GM12878 (cell line): Measurements from ENCODE around the gene BTBD9. TPM values are rescaled to one million over a fixed set of nuclear protein-coding genes. Genes with fewer than 3 reads are reported as not detected.

Experiments used
- ATAC-seq: fragments of 200-7000 bp; cut with Tn5 transposase; 3 replicates; pipeline ENCODE4 v1.9.1; 2020; ENCODE audit warnings: mild to moderate bottlenecking, moderate library complexity
- BruUV-seq: library from RNA; stranded (reverse); fragments of 400-500 nt; replicated peaks from 2 replicates; lab custom pipeline; 2021; lab: Mats Ljungman, UMichigan
- CTCF ChIA-PET: fragments of 300-600 bp; sonication (Branson Sonifier 250); formaldehyde crosslinking; extraction: SDS; loops from one replicate; lab custom pipeline; 2021; ENCODE audit warnings: inconsistent platforms; lab: Yijun Ruan, JAX
- POLR2A ChIA-PET: fragments of 350-600 bp; formaldehyde crosslinking; extraction: SDS; loops from one replicate; lab custom pipeline; 2021; ENCODE audit warnings: inconsistent platforms; lab: Charles Lee
- RAD21 ChIA-PET: fragments of 300-600 bp; sonication (Branson Sonifier 250); formaldehyde crosslinking; loops from one replicate; lab custom pipeline; 2023; ENCODE audit warnings: antibody characterized with exemption; ENCODE audit not compliant: unreplicated experiment; lab: Charles Lee
- SMC1A ChIA-PET: fragments of 300-600 bp; sonication (Branson Sonifier 250); formaldehyde crosslinking; loops from one replicate; lab custom pipeline; 2023; ENCODE audit not compliant: unreplicated experiment, uncharacterized antibody; lab: Charles Lee
- DNase-seq: peaks from one replicate; pipeline ENCODE4 v3.0.0-alpha.2; 2011; ENCODE audit warnings: low read depth, low spot score
- FAIRE-seq: peaks from 3 replicates; lab custom pipeline; 2011; peaks lifted over from hg19 to GRCh38; lab: Jason Lieb, UNC
- H2AFZ ChIP-seq: 2 replicates; pipeline ENCODE4 v1.6.0; 2011; ENCODE audit warnings: low read depth, low read length, control low read depth; ENCODE audit not compliant: control insufficient read depth
- H3K27ac ChIP-seq: 2 replicates; pipeline ENCODE4 v1.5.1; 2011; ENCODE audit warnings: control low read depth; ENCODE audit not compliant: control insufficient read depth, insufficient read depth
- H3K27me3 ChIP-seq, 2 experiments: replicated peaks in 1 of 2; 2 replicates each; pipeline versions ENCODE4 v1.6.0 to v1.6.1; 2011; ENCODE audit warnings: low read length in 1 of 2; ENCODE audit not compliant: control insufficient read depth in 2 of 2, insufficient read depth in 2 of 2
- H3K36me3 ChIP-seq, 2 experiments: 2 replicates each; pipeline ENCODE4 v1.5.1; 2011; ENCODE audit warnings: low read length in 1 of 2; ENCODE audit not compliant: control insufficient read depth in 2 of 2, insufficient read depth in 2 of 2
- H3K4me1 ChIP-seq: 2 replicates; pipeline ENCODE4 v1.6.1; 2011; ENCODE audit warnings: mild to moderate bottlenecking, low read length, moderate library complexity, mixed read lengths; ENCODE audit not compliant: control insufficient read depth, insufficient read depth
- H3K4me2 ChIP-seq: 2 replicates; pipeline ENCODE4 v1.6.0; 2011; ENCODE audit warnings: control low read depth; ENCODE audit not compliant: control insufficient read depth, insufficient read depth
- H3K4me3 ChIP-seq: fragments of 200-600 bp; sonication (generic); 2 replicates; pipeline ENCODE4 v1.5.1; 2016
- H3K79me2 ChIP-seq: 2 replicates; pipeline ENCODE4 v1.6.0; 2011; ENCODE audit warnings: low read length; ENCODE audit not compliant: control insufficient read depth, insufficient read depth
- H3K9ac ChIP-seq: 2 replicates; pipeline ENCODE4 v1.8.0; 2011; ENCODE audit warnings: low read length, control low read depth, mixed read lengths; ENCODE audit not compliant: control insufficient read depth, insufficient read depth
- H3K9me3 ChIP-seq: replicated peaks from 3 replicates; pipeline ENCODE4 v1.5.1; 2011; ENCODE audit warnings: mild to moderate bottlenecking, low read length; ENCODE audit not compliant: control insufficient read depth, insufficient read depth
- H4K20me1 ChIP-seq: 2 replicates; pipeline ENCODE4 v1.6.0; 2011; ENCODE audit not compliant: control insufficient read depth, insufficient read depth
- CREB1 ChIP-seq: IDR thresholded peaks from 2 replicates; pipeline ENCODE4 v1.6.1; 2012; ENCODE audit warnings: low read depth, mild to moderate bottlenecking, inconsistent platforms
- IKZF2 ChIP-seq, 2 experiments: fragments of 450-650 bp; IDR thresholded peaks; 2 replicates each; pipeline ENCODE4 v1.6.1; 2017; ENCODE audit warnings: mild to moderate bottlenecking in 2 of 2, moderate library complexity in 2 of 2
- JUNB ChIP-seq: IDR thresholded peaks from 2 replicates; pipeline ENCODE4 v1.6.1; 2016; ENCODE audit warnings: antibody characterized with exemption, mild to moderate bottlenecking
- MEF2A ChIP-seq: IDR thresholded peaks from 2 replicates; pipeline ENCODE4 v1.6.1; 2011; ENCODE audit warnings: low read depth, mild to moderate bottlenecking, low read length, moderate library complexity; ENCODE audit not compliant: insufficient read depth
- NFYA ChIP-seq: IDR thresholded peaks from 2 replicates; pipeline ENCODE4 v1.6.1; 2011; ENCODE audit warnings: low read depth, mild to moderate bottlenecking, low read length, improper control_type of control experiment, borderline replicate concordance
- POLR2A ChIP-seq: IDR thresholded peaks from 2 replicates; pipeline ENCODE4 v1.6.1; 2011; ENCODE audit warnings: low read depth, mild to moderate bottlenecking, low read length
- RAD51 ChIP-seq: fragments of 450-650 bp; IDR thresholded peaks from 2 replicates; pipeline ENCODE4 v1.6.1; 2016; ENCODE audit warnings: moderate library complexity, mild to moderate bottlenecking, inconsistent platforms
- RELA ChIP-seq: fragments of 450-650 bp; IDR thresholded peaks from 2 replicates; pipeline ENCODE4 v1.8.0; 2014; ENCODE audit warnings: borderline replicate concordance; ENCODE audit not compliant: partially characterized antibody
- SMAD1 ChIP-seq: fragments of 450-650 bp; IDR thresholded peaks from 2 replicates; pipeline ENCODE4 v1.6.1; 2018; ENCODE audit warnings: mild to moderate bottlenecking, low read depth; ENCODE audit not compliant: partially characterized antibody
- WGBS: methylation state at CpG from one replicate; pipeline ENCODE4 v1.1.6; 2016; ENCODE audit warnings: low lambda C conversion rate; ENCODE audit not compliant: insufficient replicate concordance, insufficient coverage; ENCODE audit errors: missing lambda C conversion rate; 5-methylcytosine and 5-hydroxymethylcytosine counted together
- in situ Hi-C: fragments of 300-500 bp; cut with MboI; formaldehyde crosslinking; loops from 9 replicates; pipeline ENCODE4 v1.14.3; 2018; ENCODE audit warnings: mixed read lengths
- intact Hi-C: fragments of 100-400 bp; cut with micrococcal nuclease; formaldehyde crosslinking; loops from one replicate; pipeline ENCODE4 v1.14.2; 2022; ENCODE audit not compliant: unreplicated experiment
- polyA plus RNA-seq, 11 experiments: library from polyadenylated mRNA; depleted of rRNA in 4 of 11; unstranded in 6 of 11; stranded (reverse) in 5 of 11; fragments of >200 nt; fragmentation: Nextera tagmentation in 4 of 11; fragmentation: Illumina TruSeq in 1 of 11; extraction: Ambion mirVana in 4 of 11; extraction: Trizol in 1 of 11; gene quantifications; 1 replicate in 1 of 11; 2 replicates in 10 of 11; pipeline versions ENCODE4 v1.2.1 to v1.2.3, GENCODE V29; 2011 to 2016; ENCODE audit warnings: inconsistent platforms in 2 of 11, missing spikeins in 2 of 11, low read depth in 1 of 11
- total RNA-seq, 4 experiments: library from RNA; depleted of rRNA in 3 of 4; stranded (reverse); fragments of >200 nt in 3 of 4; fragmentation: Illumina TruSeq in 1 of 4; extraction: Trizol in 1 of 4; gene quantifications; 2 replicates each; pipeline versions ENCODE4 v1.2.1 to v1.2.3, GENCODE V29; 2013 to 2021
- TF ChIP-seq, protein P1 (sequence below): IDR thresholded peaks from 2 replicates; pipeline ENCODE4 v1.6.1; 2012; ENCODE audit warnings: low read depth, low read length, improper control_type of control experiment
- TF ChIP-seq, protein P2 (sequence below): IDR thresholded peaks from 2 replicates; pipeline ENCODE4 v1.6.1; 2011; ENCODE audit warnings: mild to moderate bottlenecking, low read depth, low read length, moderate library complexity; ENCODE audit not compliant: insufficient replicate concordance

Gene BTBD9
- total and polyA plus RNA-seq, 10 of the 15 experiments (the other 5 are each of a cell fraction or from before 2014, with no cell fraction given), result 0.22 to 8.6 (median 4.6) TPM

GRCh38 chr6:38658418-38659167, 18.9 kb upstream of the BTBD9 start:
- H3K4me2 ChIP-seq, result no peak overlapping the region
- no peaks in the 10 kb centered on the region for H4K20me1 ChIP-seq
- in situ Hi-C loops, result no loop called here
- no TSS peak for BruUV-seq
- ChIA-PET CTCF (no interaction called here), RAD21 (no interaction called here), SMC1A (interaction anchor here (0.8 kb wide), 1 partner anchor 56 kb away, joined by 3 read pairs; the partner anchor contains the start of gene DNAH8), POLR2A (no interaction called here)
- ATAC-seq (no peak), FAIRE-seq (no peak), DNase-seq (no peak)
- no peak overlapping the region for H3K27ac ChIP-seq
- H3K36me3 ChIP-seq, result no peaks in the 10 kb centered on the region
- no peak overlapping the region for H3K4me3 ChIP-seq
- intact Hi-C loops, result no loop called here
- H3K9ac ChIP-seq, result no peak overlapping the region
- H3K79me2 ChIP-seq, result no peaks in the 10 kb centered on the region
- WGBS, result 76% methylated on average over 3 of the region's 3 CpGs
- no peaks in the 10 kb centered on the region for H3K4me1 ChIP-seq
- H2AFZ ChIP-seq, result no peak overlapping the region
- TF ChIP-seq MEF2A (no peak), JUNB (no peak), POLR2A (no peak), IKZF2 (IDR thresholded peaks at IDR 0.05) (no peak), RAD51 (no peak), CREB1 (no peak), RELA (no peak), SMAD1 (no peak), NFYA (no peak)
- TF ChIP-seq, protein P1, sequence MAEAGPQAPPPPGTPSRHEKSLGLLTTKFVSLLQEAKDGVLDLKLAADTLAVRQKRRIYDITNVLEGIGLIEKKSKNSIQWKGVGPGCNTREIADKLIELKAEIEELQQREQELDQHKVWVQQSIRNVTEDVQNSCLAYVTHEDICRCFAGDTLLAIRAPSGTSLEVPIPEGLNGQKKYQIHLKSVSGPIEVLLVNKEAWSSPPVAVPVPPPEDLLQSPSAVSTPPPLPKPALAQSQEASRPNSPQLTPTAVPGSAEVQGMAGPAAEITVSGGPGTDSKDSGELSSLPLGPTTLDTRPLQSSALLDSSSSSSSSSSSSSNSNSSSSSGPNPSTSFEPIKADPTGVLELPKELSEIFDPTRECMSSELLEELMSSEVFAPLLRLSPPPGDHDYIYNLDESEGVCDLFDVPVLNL, result no peak
- TF ChIP-seq, protein P2, sequence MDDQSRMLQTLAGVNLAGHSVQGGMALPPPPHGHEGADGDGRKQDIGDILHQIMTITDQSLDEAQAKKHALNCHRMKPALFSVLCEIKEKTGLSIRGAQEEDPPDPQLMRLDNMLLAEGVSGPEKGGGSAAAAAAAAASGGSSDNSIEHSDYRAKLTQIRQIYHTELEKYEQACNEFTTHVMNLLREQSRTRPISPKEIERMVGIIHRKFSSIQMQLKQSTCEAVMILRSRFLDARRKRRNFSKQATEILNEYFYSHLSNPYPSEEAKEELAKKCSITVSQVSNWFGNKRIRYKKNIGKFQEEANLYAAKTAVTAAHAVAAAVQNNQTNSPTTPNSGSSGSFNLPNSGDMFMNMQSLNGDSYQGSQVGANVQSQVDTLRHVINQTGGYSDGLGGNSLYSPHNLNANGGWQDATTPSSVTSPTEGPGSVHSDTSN, result no peak
- no peaks in the 10 kb centered on the region for H3K27me3 ChIP-seq
- H3K9me3 ChIP-seq, result no peaks in the 10 kb centered on the region
